Hypothalamus (tissue), 51 donors: ENCODE results near the gene PAEP.
A peak's percentile ranks its signal among the peaks of the same experiment; 100 is the strongest.

Experiments
- DNase-seq, 51 donors: peaks; one replicate each; lab custom pipeline; 2025; lab: John Stamatoyannopoulos, UW

PAEP gene

DNA sequence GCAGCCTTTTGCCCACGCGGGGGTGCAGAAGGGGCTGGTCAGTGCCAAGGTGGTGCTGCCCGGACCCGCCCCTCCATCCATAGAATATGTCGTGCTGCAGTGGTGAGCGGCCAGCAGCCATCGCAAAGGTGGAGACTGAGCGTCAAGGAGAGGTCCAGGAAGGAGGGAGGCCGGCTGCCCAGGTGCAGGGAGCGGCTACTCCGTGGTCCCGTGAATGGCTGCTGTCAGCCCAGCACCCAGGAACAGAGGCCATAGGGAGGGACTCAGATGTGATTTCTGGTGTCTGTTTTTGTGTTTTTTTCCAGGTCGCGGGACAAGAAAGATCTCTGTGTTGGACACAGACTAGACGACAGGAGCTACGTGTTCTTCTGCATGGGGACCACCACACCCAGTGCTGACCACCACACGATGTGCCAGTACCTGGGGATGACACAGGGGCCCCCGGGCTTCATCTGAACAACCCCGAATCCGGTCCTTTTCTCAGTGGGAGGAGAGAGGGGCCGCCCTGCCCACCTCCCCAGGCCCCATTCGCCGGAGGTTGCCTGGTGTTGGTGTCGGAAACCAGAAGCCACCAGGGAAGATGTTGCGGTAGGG, 29.0 kb downstream of the PAEP start:
- DNase-seq: no peak

DNA sequence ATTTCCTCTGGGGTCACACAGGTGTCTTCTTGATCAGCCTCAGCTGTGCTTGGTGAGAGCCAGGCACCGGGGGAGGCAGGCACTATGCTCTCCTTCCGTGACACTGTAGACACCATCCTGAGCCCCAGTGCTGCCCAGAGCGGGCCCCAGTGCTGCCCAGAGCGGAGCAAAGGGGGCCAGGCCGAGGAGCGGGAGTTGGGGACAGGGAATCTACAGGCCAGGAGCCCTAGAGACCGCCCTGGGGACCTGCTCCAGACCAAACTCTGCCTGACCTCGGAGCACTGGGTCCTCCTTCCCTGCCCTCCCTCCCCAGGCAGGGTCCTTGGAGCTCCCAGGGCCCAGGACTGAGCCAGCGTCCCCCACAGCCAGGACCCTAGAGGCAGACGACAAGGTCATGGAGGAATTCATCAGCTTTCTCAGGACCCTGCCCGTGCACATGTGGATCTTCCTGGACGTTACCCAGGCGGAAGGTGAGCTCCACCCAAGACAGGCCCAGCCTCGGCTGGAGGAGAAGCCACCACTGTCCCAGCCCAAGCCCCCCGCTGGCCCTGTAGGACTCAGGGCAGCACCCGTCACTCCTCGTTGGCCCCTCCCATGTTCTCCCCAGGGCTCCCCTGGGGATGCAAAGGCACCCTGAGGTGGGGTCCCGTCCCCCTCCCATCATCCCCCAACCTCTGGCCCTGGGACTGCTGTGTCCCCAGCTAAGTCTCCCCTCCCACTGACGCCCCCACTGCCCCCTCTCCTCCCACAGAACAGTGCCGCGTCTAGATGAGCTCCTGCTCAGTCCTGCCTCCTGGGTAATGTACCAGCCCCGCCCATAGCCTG, 30.2 kb downstream of the PAEP start:
- no peak for DNase-seq

DNA sequence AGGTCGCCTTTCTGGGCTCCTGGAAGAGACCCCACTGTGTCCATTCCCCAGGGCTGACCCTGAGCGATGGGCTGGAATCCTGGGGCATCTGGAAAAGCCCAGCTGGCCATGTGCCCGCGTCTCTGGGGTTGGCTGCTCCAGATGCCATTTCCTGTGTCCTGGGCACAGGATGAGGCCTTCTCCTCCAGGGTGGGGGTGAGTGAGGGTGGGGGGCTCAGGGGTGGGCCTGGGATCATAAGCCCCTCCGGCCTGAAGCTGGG, 30.7 kb downstream of the PAEP start:
- DNase-seq: no peak

DNA sequence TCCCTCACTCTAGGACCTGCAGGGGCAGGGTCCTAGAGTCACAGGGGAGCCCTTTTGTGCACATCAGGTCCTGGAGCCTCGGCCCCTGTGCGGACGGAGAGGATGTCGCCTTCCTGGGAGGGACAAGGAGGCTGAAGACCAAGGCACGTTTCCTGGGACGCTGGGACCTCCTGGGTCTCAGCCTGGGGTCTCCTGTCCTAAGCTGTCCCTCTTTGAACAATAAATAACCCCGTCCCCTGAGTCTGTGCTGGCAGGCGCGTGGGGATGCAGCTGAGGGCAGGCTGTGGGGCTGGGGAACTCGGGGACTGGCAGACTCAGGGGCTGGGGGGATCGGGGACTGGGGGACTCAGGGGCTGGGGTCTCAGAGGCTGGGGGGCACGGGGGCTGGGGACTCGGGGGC, 31.1 kb downstream of the PAEP start:
- DNase-seq: no peak

DNA sequence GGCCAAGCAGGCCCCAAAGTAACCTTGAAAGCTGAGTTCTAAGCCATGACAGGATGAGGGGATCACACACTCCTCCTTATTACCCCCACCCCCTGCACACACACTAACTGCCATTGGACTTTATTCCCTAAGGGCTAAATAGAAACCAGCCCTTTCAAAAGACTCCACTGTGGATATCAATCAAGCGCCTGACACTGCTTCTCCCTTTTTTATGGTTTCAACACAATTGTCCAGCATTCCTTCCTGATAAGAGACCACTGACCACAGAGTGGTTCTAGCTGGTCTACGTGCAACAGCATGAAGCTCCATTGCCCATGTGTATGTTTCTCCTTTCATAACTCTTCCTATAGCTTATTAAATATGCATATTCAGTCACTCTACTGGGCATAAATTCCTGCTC, 34.7 kb downstream of the PAEP start:
- DNase-seq: no peak

DNA sequence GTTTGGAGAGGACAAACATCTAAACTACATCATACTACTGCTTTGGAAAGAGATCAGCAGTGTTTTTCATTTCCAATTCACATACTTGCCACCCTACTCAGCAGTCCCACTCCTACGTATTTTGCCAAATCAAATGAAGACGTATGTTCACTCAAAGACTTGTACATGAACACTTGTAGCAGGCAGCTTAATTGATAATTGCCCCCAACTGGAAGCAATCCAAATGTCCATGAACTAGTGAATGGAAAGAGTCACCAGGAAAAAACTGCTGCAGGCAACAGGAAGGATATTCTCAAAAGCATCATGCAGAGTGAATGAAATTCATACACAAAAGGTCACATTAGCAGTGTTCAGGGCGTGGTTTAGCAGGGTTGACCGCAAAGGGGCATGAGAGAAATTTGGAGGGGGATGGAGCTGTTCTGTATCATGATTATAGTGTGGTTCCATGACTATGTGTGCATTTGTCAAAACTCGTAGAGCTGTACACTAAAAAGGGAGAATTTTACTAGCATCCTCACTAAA, 38.8 kb downstream of the PAEP start:
- no peak for DNase-seq

DNA sequence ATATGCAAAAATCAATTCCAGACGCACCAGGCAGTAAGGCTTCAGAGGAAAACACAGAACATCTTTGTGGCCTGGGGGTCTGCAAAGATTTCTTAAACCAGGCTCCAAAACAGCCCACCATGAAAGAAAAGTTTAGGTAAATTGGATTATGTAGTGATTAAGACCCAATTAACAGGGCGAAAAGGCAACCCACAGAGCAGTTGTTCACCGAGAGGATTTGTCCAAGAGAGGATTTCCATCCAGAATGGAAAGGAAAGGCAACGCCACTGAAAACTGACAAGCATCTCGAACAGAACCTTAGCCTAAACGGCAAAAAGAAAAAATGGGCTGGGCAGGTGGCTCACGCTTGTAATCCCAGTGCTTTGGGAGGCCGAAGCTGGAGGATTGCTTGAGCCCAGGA, 40.4 kb downstream of the PAEP start:
- no peak for DNase-seq

DNA sequence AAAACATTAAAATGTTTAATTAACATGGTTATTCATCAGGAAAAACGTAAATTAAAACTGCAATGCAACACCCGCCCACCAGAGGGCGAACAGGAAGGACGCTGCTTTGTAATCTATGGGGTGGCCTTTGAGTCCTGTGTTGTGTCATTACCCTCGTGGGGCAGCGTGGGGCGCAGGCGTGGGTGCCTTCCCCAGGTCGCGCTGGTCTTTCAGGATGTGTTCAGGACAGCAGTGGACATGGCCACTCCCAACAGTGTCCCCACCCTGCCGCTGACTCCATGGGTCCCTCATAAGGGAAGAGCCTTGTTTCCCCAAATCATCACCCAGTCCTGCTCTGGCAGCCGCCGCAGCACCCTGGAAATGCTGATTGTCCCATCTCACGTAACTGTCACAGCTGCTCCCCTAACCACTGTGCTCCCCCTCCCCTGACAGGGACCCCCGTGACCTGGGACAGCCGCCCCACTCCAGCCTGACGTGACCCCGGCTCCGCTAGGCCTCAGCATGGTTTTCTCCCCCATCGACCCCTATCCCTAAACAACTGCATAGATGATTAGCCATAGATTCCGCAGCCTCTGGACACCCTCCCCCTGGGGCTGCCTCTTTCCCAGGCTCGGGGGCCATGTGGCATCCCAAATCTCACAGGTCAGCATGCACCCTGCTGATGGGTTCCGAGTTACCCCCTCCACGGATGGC, 41.4 kb downstream of the PAEP start:
- peak in 8 of 51 donors; percentile 2 to 18 (median 5) for DNase-seq

DNA sequence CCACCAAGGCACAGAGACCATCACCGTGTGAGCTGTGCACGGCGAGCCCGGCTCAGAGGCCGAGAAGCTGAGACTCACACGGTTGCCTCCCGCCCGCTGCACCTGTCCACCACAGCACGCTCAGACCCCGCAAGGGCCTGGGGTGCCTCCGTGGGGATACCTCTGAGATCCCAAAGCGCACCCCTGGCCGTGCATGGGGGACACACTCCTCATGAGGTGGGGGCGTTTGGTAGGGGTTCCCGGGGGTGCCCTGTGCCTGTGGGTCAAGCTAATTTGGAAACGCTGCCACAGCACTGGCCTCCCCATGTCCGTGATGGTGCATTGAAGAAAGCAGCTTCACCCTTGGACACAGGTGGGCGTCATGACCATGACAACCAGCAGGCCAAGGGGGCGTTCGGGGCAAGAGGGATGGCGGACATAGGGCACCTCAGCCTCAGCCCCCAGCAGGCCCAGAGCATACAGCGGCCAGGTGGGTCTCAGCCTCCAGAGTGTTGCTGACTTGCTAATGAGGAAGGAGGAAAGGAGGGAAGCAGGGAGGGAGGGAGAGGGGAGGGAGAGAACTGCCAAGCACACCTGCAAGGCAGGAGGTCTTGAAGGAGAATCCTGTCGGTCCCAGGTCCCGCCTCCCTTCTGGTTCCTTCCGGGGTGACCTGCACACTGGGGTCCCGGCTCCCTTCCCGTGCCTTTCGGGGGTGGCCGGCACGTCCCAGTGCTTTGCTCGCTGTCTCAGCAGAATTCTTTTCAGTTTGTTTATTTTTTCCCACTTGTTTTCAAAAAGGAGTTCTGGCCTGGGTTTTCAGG, 43.1 kb downstream of the PAEP start:
- DNase-seq: no peak

DNA sequence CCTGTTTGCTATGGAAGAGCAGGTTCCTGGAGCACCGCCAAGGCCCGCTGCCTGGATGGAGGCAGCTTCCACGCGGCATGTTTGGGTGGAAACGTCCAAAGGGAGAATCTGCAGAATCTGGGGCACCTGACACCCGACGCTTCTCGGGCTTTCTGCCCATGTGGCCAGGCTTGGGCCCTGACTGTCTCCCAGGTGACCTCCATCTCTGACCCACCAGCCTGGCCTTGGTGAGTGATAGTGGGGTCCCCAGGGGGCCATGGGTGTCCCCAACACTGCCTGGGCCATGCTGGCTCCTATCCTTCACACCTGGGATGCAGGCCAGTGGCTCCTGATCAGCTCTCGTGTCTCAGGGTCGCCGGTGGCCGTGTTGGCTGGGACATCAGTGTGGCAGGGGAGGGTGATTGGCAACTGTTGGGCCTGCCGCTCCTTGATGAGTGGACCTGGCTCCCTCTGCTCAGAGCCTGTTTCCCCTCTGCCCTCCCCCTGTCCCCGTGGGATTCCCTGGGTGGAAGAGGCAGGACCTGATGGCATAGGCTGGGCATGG, 43.8 kb downstream of the PAEP start:
- peak in 12 of 51 donors; percentile 3 to 40 (median 13) for DNase-seq

DNA sequence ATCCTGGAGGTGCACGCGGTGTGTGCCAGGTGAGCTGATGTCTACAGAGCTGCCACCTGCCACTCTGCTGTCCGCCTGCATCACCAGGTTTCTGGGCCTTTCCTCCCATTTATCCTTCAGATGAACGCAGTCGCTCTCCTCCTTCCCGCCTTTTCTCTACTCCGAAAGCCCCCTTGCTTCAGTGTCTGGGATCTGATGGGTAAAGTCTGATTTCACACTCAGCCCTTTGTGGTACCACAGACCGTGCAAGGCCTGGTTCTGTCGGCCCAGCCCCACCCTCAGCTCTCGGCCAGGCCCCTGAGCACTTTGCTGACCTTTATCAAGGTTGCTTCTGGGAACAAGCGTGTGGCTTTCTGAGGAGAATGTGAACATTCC, 45.3 kb downstream of the PAEP start:
- DNase-seq: no peak

DNA sequence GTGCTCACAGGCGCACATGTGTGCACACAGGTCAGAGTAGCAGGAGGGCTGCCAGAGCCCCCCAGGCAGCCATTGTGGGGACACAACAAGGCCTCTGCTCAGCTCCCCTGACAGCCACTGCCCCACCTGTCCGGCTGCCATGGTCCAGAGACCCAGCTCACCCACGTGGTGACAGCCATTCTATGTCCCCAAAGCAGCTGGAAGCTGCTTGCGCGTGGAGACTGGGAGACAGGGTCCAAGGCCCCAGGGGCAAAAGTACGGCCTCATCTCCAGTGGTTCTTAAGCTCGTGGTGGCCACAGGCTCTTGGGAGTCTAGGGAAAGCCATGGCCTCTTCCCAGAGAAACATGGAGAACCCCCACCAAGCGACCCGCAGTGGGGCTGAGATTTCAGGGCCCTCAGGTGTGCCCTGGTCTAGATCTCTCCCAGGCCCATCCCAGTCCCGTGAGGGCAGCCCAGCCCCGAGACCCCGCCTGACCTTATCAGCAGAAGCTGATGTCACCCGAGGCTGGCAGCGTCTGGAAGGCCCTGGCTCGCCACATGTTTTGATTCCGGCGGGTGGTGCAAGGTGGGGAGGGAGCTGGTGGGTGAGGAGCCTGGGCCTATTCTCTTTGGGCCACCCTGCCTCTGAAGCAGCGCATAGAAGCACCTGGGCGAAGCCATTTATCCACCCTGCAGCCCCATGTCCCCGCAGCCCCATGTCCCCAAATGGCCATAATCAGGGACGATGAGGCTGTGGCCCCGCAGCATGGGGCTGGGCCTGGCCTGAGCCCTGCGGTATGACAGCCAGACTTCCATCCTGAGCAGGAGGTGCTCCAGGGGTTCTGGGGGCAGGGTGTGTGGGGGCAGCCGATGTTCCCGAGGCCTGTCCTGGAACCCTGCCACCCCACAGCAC, 46.1 kb downstream of the PAEP start:
- DNase-seq: no peak

DNA sequence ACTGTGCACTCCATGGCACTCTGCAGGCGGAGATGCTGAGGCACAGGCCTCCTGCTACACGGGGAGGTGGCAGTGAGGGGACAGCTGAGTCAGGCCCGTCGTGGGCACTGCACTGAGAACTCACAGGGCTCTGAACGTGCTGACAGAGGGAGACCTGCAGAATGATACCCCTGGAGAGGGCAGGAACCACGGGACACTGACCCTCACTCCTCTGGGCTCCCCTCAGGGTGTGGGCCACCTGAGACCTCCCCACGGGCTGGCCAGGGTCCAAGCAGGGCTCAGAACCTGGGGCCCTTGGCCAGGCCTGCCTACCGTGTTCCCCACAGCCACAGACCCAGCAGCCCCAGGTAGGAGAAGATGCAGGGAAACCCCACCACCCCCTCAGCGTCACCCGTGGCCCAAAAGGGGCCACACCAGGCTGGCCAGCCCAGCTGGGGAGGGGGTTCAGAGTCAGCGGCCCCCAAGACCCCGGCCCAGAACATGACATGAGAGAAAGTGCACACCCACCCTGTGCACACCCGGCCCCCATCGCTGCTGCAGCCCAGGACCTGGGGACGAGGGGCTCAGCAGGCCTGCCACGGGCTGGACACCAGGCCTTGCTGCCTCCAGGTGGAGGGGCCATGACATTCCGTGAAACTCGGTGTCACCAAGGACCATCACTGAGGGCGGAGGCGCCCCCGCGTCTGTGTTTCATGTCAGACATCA, 46.9 kb downstream of the PAEP start:
- DNase-seq: no peak

DNA sequence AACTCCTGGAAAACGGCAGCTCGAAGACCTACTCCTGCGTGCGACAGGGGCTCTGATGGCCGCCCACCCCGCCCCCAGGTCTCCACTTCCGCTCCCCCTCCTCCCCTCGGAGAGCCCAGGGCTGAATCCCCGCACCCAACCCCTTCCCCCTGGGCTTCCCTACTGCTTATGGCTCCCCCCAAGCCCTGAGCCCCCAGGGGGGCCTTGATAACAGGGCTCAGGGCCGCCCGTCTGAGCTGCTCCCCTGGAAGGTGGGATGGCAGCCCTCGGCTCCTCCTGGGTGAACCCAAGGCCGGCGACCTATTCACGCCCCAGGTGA, 47.4 kb downstream of the PAEP start:
- DNase-seq: no peak

DNA sequence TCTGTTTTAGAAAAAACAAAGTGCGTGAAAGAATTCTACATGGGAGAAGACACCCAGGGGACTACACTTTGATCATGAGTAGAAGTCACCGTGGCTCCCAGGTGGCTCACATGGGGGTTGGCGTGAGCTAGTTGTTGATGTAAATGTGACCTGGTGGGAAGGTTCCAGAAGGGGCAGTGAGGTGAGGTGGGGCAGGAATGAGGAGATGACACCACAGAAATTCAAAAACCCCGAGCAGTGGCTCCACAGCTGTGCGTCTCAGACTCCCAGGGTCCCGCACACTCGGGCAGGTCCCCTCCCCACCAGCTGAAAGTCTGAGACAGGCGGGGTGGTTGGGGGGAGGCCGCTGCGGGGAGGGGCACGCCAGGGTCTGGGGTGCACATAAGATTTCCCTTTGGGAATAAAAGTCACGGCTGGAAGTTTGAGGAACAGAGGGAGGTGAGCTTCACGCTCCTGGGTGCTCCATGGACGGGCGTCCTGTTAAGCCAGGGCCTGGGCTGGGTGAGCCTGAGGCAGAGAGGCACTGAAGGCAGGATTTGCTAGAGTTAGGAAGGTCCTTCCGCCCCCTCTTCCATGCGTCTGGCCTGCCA, 47.9 kb downstream of the PAEP start:
- no peak for DNase-seq

DNA sequence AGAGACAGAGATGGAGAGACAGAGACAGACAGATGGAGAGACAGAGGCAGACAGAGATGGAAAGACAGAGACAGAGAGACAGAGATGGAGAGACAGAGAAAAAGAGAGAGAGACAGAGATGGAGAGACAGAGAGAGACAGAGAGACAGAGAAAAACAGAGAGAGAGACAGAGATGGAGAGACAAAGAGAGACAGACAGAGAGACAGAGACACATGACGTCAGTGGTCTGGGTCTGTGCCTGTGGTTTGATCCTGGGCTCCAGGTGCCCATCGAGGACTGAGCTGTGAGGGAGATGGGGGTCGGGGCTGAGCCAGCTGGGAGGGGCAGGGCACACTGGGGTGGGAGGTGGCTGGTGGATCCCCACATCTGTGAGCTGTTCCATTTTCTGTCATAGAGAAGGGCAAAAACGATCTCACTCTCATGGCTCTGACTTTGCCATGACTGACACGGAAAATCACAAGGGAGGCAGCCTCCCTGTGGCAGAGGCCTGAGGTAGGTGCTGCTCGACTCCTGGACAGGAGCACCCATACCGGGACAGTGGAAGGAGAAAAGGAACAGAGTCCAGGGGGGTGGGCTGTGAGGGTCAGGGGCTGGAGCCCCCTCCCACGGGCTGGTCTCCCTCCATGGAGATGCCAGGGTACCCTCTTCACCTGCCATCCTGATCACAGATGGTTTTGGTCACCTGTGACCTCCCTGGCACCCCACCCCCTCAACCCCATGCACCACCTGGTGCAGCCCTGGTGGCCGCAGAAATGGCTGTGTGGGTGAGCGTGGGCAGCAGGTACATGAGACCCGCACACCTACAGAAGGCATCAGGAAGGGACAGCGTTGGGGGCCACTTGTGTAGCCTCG, 49.0 kb downstream of the PAEP start:
- DNase-seq: no peak

DNA sequence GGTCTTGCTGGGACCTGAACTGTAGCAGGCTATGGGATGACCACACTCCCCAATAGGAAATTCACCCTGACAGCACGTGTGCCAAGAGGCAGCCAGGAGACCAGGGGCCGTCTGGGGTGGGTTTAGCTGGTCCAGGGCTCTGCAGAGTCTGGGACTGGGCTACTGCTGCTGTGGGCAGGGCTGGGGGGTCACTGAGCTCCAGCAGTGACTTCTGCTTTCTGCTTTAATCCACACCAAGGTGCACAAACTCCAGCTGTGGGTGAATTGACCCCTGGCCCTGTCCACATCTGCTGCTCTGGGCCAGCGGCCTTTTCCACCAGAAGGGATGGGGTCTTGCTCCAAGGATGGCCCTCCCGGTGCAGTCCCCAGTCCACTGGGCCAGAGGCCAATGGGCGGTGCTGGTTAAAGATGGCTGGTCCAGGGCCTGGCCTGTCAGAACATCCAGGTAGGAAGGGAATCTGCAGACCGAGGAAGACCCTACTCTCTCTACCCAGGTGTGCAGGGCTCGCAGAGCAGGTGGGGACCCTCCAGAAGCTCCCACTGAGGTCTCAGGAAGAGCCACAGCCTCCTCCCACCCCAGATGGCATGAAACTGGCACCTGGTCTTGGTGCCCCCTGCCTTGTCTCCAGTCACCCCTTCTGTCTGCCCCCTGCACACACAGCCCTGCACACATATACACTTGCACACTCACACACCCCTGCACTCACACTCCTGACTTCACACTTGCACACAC, 49.8 kb downstream of the PAEP start:
- no peak for DNase-seq

DNA sequence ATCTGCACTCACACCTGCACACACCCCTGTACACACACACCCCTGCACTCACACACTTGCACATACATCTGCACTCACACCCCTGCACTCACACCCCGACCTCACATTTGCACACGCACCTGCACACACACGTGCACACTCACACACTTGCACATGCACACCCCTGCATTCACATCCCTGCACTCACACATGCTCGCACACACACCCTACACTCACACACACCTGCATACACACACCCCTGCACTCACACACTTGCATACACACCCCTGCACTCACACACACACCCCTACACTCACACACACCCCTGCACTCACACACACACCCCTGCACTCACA, 50.3 kb downstream of the PAEP start:
- no peak for DNase-seq
